Choroid plexus epithelial cell (primary cell): Measurements from ENCODE around the gene DSEL.
A peak's percentile ranks its signal among the peaks of the same experiment; 100 is the strongest.

Experiments used
- DNase-seq: peaks from one replicate; pipeline ENCODE4 v3.0.0-alpha.2; 2010; ENCODE audit warnings: low read depth
- H3K4me3 ChIP-seq: 2 replicates; pipeline ENCODE4 v1.5.1; 2011; ENCODE audit warnings: low read depth, mild to moderate bottlenecking, control low read depth, low read length, moderate library complexity
- TF ChIP-seq, protein P1 (sequence below): conservative IDR thresholded peaks from 2 replicates; pipeline ENCODE4 v1.5.1; 2011; ENCODE audit warnings: low read depth, mild to moderate bottlenecking, control low read depth, inconsistent platforms, low read length, moderate library complexity

The DSEL gene

DNA sequence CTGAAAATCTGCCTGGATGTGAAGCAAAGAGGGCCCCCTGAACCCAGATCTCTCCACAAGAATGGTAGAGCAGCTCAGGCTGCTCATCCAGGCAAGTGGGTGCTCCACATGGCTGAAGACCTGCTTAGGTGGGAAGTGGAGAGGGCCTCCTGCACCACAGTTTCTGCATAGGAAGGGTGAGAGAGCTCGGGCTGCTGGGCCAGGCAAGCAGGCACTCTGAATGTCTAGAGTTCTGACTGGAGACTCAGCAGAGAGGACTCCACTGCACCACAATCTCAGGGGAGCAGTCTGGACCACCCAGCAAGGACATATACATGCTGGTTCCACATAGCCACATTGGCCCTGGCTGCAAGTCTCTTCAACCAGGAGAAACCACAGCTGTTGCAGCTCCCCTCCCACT, 52.0 kb downstream of the DSEL start:
- no peak for DNase-seq
- TF ChIP-seq, protein P1, sequence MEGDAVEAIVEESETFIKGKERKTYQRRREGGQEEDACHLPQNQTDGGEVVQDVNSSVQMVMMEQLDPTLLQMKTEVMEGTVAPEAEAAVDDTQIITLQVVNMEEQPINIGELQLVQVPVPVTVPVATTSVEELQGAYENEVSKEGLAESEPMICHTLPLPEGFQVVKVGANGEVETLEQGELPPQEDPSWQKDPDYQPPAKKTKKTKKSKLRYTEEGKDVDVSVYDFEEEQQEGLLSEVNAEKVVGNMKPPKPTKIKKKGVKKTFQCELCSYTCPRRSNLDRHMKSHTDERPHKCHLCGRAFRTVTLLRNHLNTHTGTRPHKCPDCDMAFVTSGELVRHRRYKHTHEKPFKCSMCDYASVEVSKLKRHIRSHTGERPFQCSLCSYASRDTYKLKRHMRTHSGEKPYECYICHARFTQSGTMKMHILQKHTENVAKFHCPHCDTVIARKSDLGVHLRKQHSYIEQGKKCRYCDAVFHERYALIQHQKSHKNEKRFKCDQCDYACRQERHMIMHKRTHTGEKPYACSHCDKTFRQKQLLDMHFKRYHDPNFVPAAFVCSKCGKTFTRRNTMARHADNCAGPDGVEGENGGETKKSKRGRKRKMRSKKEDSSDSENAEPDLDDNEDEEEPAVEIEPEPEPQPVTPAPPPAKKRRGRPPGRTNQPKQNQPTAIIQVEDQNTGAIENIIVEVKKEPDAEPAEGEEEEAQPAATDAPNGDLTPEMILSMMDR = no peak

GRCh38 chr18:67463829-67464228, 52.7 kb downstream of the DSEL start:
- DNase-seq = peak; percentile 35
- no peak overlapping the region for H3K4me3 ChIP-seq
- TF ChIP-seq, protein P1 = peak; percentile 40

More for the DNA sequence above, 52.0 kb downstream of the DSEL start:
- H3K4me3 ChIP-seq = no peak overlapping the region

- peak; percentile 29 for DNase-seq
- TF ChIP-seq, protein P1 = peak; percentile 38
- H3K4me3 ChIP-seq = no peak overlapping the region
Observed at GRCh38 chr18:67456711-67457110, 59.8 kb downstream of the DSEL start.
